HS-27A (cell line): ENCODE measurements around the gene UIMC1.
"Not testable (repeated sequence)": the region's sequence is repeated elsewhere in the genome, so short reads cannot be mapped to it uniquely, and the experiment has no call there.

Experiments
- DNase-seq: peaks from one replicate; pipeline ENCODE4 v3.0.0-alpha.2; 2012; ENCODE audit warnings: low read depth, missing footprints

Gene UIMC1

GRCh38 chr5:177006265-177006972, at the start of gene UIMC1:
Gene UIMC1 (minus strand): TSS chr5:177006779. CDS start chr5:176982615, 24,164 bp downstream.
- no peak for DNase-seq

- no peak for DNase-seq
Measured at GRCh38 chr5:177049285-177049684, 42.7 kb upstream of the UIMC1 start.

GRCh38 chr5:177048531-177048930, 42.0 kb upstream of the UIMC1 start:
- DNase-seq, result not testable (repeated sequence)

GRCh38 chr5:177045631-177046030, 39.1 kb upstream of the UIMC1 start:
- DNase-seq, result no peak

- DNase-seq, result no peak
Measured at GRCh38 chr5:177044641-177045040, 38.1 kb upstream of the UIMC1 start.

- no peak for DNase-seq
Measured at GRCh38 chr5:177043958-177044357, 37.4 kb upstream of the UIMC1 start.

- no peak for DNase-seq
Measured at GRCh38 chr5:177043114-177043513, 36.5 kb upstream of the UIMC1 start.

- no peak for DNase-seq
Measured at GRCh38 chr5:177041936-177042335, 35.4 kb upstream of the UIMC1 start.

- DNase-seq, result no peak
Measured at GRCh38 chr5:177040814-177041420, 34.3 kb upstream of the UIMC1 start.

GRCh38 chr5:177036921-177037320, 30.3 kb upstream of the UIMC1 start:
- no peak for DNase-seq

GRCh38 chr5:177036443-177036842, 29.9 kb upstream of the UIMC1 start:
- no peak for DNase-seq

GRCh38 chr5:177035976-177036375, 29.4 kb upstream of the UIMC1 start:
- DNase-seq, result no peak

- no peak for DNase-seq
Measured at GRCh38 chr5:177029498-177029897, 22.9 kb upstream of the UIMC1 start.

- no peak for DNase-seq
Measured at GRCh38 chr5:177027665-177028064, 21.1 kb upstream of the UIMC1 start.

GRCh38 chr5:177025101-177025601, 18.6 kb upstream of the UIMC1 start:
- DNase-seq, result no peak

- no peak for DNase-seq
Measured at GRCh38 chr5:177024559-177024958, 18.0 kb upstream of the UIMC1 start.

GRCh38 chr5:177023303-177023664, 16.7 kb upstream of the UIMC1 start:
- no peak for DNase-seq

- no peak for DNase-seq
Measured at GRCh38 chr5:177022386-177023302, 16.1 kb upstream of the UIMC1 start, which contains the start of gene ZNF346. Gene ZNF346 (plus strand): TSS chr5:177022696. CDS start chr5:177022739, 43 bp downstream.

GRCh38 chr5:177020033-177020432, 13.5 kb upstream of the UIMC1 start:
- DNase-seq, result no peak

- no peak for DNase-seq
Measured at GRCh38 chr5:177018341-177018740, 11.8 kb upstream of the UIMC1 start.

GRCh38 chr5:177015156-177015555, 8.6 kb upstream of the UIMC1 start:
- DNase-seq, result no peak

- no peak for DNase-seq
Measured at GRCh38 chr5:177010153-177010552, 3.6 kb upstream of the UIMC1 start.

- DNase-seq, result no peak
Measured at GRCh38 chr5:177008716-177009115, 2.1 kb upstream of the UIMC1 start.
